LNCaP clone FGC (cell line): ENCODE data around the gene FLT4.

ENCODE experiments used
- DNase-seq: peaks from one replicate; pipeline ENCODE4 v3.0.0-alpha.2; 2011; ENCODE audit warnings: low read depth
- H3K4me3 ChIP-seq: 2 replicates; pipeline ENCODE4 v1.5.1; 2011; ENCODE audit warnings: mild to moderate bottlenecking, low read depth, low read length, control low read depth
- CTCF ChIP-seq: IDR thresholded peaks from 2 replicates; pipeline ENCODE4 v1.5.1; 2012; ENCODE audit warnings: mild to moderate bottlenecking; ENCODE audit not compliant: control insufficient read depth, insufficient read depth; ENCODE audit errors: extremely low read depth

Gene FLT4

GRCh38 chr5:180553530-180553929, 95.9 kb downstream of the FLT4 start:
- TF ChIP-seq CTCF, result no peak
- H3K4me3 ChIP-seq, result no peak overlapping the region
- DNase-seq, result no peak
